Astrocyte (in vitro differentiated cells and primary cell): ENCODE results near the gene RALGPS1. TPM values are rescaled to one million over a fixed set of nuclear protein-coding genes. Genes with fewer than 3 reads are reported as not detected.

Experiments used
- DNase-seq: peaks from one replicate; pipeline ENCODE4 v3.0.0-alpha.2; 2010; ENCODE audit warnings: low read depth
- FAIRE-seq: peaks from 2 replicates; lab custom pipeline; 2011; peaks lifted over from hg19 to GRCh38; lab: Jason Lieb, UNC
- H2AFZ ChIP-seq: 2 replicates; pipeline ENCODE4 v1.6.0; 2012; ENCODE audit warnings: low read depth, low read length, inconsistent platforms
- H3K27ac ChIP-seq: 2 replicates; pipeline ENCODE4 v1.5.1; 2011; ENCODE audit warnings: low read depth, low read length, inconsistent platforms
- H3K27me3 ChIP-seq: 2 replicates; pipeline ENCODE4 v1.6.0; 2011; ENCODE audit warnings: low read length, inconsistent platforms; ENCODE audit not compliant: insufficient read depth
- H3K36me3 ChIP-seq: 2 replicates; pipeline ENCODE4 v1.5.1; 2011; ENCODE audit warnings: low read length, inconsistent platforms; ENCODE audit not compliant: insufficient read depth
- H3K4me1 ChIP-seq: 2 replicates; pipeline ENCODE4 v1.5.1; 2011; ENCODE audit warnings: low read length, inconsistent platforms; ENCODE audit not compliant: insufficient read depth
- H3K4me2 ChIP-seq: 2 replicates; pipeline ENCODE4 v1.6.0; 2012; ENCODE audit warnings: low read length, inconsistent platforms
- H3K4me3 ChIP-seq: 2 replicates; pipeline ENCODE4 v1.5.1; 2011; ENCODE audit warnings: low read depth, mild to moderate bottlenecking, low read length, inconsistent platforms; ENCODE audit not compliant: insufficient read depth
- H3K79me2 ChIP-seq: 2 replicates; pipeline ENCODE4 v1.6.0; 2012; ENCODE audit warnings: mild to moderate bottlenecking, low read length, inconsistent platforms; ENCODE audit not compliant: insufficient read depth
- H3K9ac ChIP-seq: 2 replicates; pipeline ENCODE4 v1.6.0; 2012; ENCODE audit warnings: mild to moderate bottlenecking, low read length, inconsistent platforms
- H3K9me3 ChIP-seq: 2 replicates; pipeline ENCODE4 v1.5.1; 2012; ENCODE audit warnings: low read depth, mild to moderate bottlenecking, low read length, inconsistent platforms; ENCODE audit not compliant: insufficient read depth
- H4K20me1 ChIP-seq: 2 replicates; pipeline ENCODE4 v1.6.0; 2012; ENCODE audit warnings: low read length, inconsistent platforms; ENCODE audit not compliant: insufficient read depth
- H3K27ac Mint-ChIP-seq: one replicate; pipeline ENCODE4 v1.8.0; 2021; ENCODE audit warnings: mild to moderate bottlenecking, mixed read lengths; ENCODE audit not compliant: unreplicated experiment
- H3K27me3 Mint-ChIP-seq: one replicate; pipeline ENCODE4 v1.8.0; 2021; ENCODE audit warnings: low read depth, mixed read lengths; ENCODE audit not compliant: unreplicated experiment
- H3K36me3 Mint-ChIP-seq: one replicate; pipeline ENCODE4 v1.8.0; 2021; ENCODE audit warnings: low read depth, mixed read lengths; ENCODE audit not compliant: unreplicated experiment
- H3K4me1 Mint-ChIP-seq: one replicate; pipeline ENCODE4 v1.8.0; 2021; ENCODE audit warnings: low read depth, mixed read lengths; ENCODE audit not compliant: unreplicated experiment
- H3K4me3 Mint-ChIP-seq: one replicate; pipeline ENCODE4 v1.8.0; 2021; ENCODE audit warnings: mild to moderate bottlenecking, moderate library complexity, mixed read lengths; ENCODE audit not compliant: unreplicated experiment
- H3K9me3 Mint-ChIP-seq: one replicate; pipeline ENCODE4 v1.8.0; 2021; ENCODE audit warnings: mild to moderate bottlenecking, mixed read lengths; ENCODE audit not compliant: unreplicated experiment
- CTCF ChIP-seq: IDR thresholded peaks from 2 replicates; pipeline ENCODE4 v1.5.1; 2011; ENCODE audit warnings: low read depth, mild to moderate bottlenecking, inconsistent platforms, low read length, moderate library complexity; ENCODE audit not compliant: insufficient read depth
- EZH2 ChIP-seq: IDR thresholded peaks from 2 replicates; pipeline ENCODE4 v1.6.1; 2012; ENCODE audit warnings: mild to moderate bottlenecking, low read length, inconsistent platforms; ENCODE audit not compliant: insufficient read depth
- total RNA-seq: library from RNA; stranded (reverse); gene quantifications from 2 replicates; pipeline ENCODE4 v1.2.1, GENCODE V29; 2021

The RALGPS1 gene
- total RNA-seq, 1 donor from 2014 or later, result 2.8 TPM

- Histone ChIP-seq H3K27me3 (peaks cover 6% of the 10 kb centered on the region), H3K9ac (no peak overlapping the region), H3K27ac (no peak overlapping the region), H3K4me2 (no peak overlapping the region), H3K4me3 (no peak overlapping the region), H3K36me3 (no peaks in the 10 kb centered on the region), H4K20me1 (no peaks in the 10 kb centered on the region), H2AFZ (no peak overlapping the region), H3K4me1 (peaks cover 9% of the 10 kb centered on the region), H3K9me3 (no peaks in the 10 kb centered on the region), H3K79me2 (no peaks in the 10 kb centered on the region)
- Mint-ChIP-seq H3K4me3 (no peak overlapping the region), H3K27me3 (peaks cover 16% of the 10 kb centered on the region), H3K4me1 (peaks cover 2% of the 10 kb centered on the region), H3K36me3 (no peaks in the 10 kb centered on the region), H3K9me3 (no peaks in the 10 kb centered on the region), H3K27ac (no peak overlapping the region)
- no peak for FAIRE-seq
- no peak for DNase-seq
- TF ChIP-seq EZH2 (no peak), CTCF (no peak)
Observed at GRCh38 chr9:126962336-126962735, 47.8 kb downstream of the RALGPS1 start.

- H3K27me3 Mint-ChIP-seq, result peaks cover 16% of the 10 kb centered on the region
- Histone ChIP-seq H3K4me1 (no peaks in the 10 kb centered on the region), H3K27ac (no peak overlapping the region), H3K9ac (no peak overlapping the region), H2AFZ (no peak overlapping the region), H4K20me1 (no peaks in the 10 kb centered on the region), H3K27me3 (peaks cover 4% of the 10 kb centered on the region), H3K4me3 (no peak overlapping the region), H3K9me3 (no peaks in the 10 kb centered on the region), H3K36me3 (no peaks in the 10 kb centered on the region), H3K79me2 (no peaks in the 10 kb centered on the region), H3K4me2 (no peak overlapping the region)
- FAIRE-seq (no peak), DNase-seq (no peak)
- H3K27ac Mint-ChIP-seq, result no peak overlapping the region
- TF ChIP-seq CTCF (no peak), EZH2 (no peak)
- no peaks in the 10 kb centered on the region for H3K9me3 Mint-ChIP-seq
- no peak overlapping the region for H3K4me3 Mint-ChIP-seq
- H3K4me1 Mint-ChIP-seq, result no peaks in the 10 kb centered on the region
- no peaks in the 10 kb centered on the region for H3K36me3 Mint-ChIP-seq
Observed at GRCh38 chr9:126965077-126965476, 50.5 kb downstream of the RALGPS1 start.

GRCh38 chr9:126965541-126966428, 51.2 kb downstream of the RALGPS1 start:
- H3K4me1 Mint-ChIP-seq, result no peaks in the 10 kb centered on the region
- Histone ChIP-seq H3K79me2 (no peaks in the 10 kb centered on the region), H3K9me3 (no peaks in the 10 kb centered on the region), H2AFZ (no peak overlapping the region), H3K27ac (no peak overlapping the region), H3K4me2 (no peak overlapping the region), H3K27me3 (peaks cover 2% of the 10 kb centered on the region), H4K20me1 (no peaks in the 10 kb centered on the region), H3K36me3 (no peaks in the 10 kb centered on the region), H3K4me3 (no peak overlapping the region), H3K9ac (no peak overlapping the region), H3K4me1 (no peaks in the 10 kb centered on the region)
- H3K27me3 Mint-ChIP-seq, result peaks cover 15% of the 10 kb centered on the region
- H3K27ac Mint-ChIP-seq, result no peak overlapping the region
- no peaks in the 10 kb centered on the region for H3K9me3 Mint-ChIP-seq
- FAIRE-seq, result no peak
- no peak overlapping the region for H3K4me3 Mint-ChIP-seq
- TF ChIP-seq EZH2 (no peak), CTCF (peak; percentile 74)
- no peaks in the 10 kb centered on the region for H3K36me3 Mint-ChIP-seq
- DNase-seq, result peak; percentile 18
